ENCODE measurements around the gene TECPR1. TPM values are rescaled to one million over a fixed set of nuclear protein-coding genes. Genes with fewer than 3 reads are reported as not detected.

TECPR1 gene
- total RNA-seq, 1 experiment from 2014 or later: 26.4 TPM

GRCh38 chr7:98281757-98282606, 29.9 kb upstream of the TECPR1 start:
- Mint-ChIP-seq H3K4me1 (ENCODE audit: low read depth, unreplicated experiment) (peaks cover 42% of the 10 kb centered on the region), H3K27me3 (ENCODE audit: insufficient read depth, unreplicated experiment) (no peaks in the 10 kb centered on the region), H3K36me3 (ENCODE audit: insufficient read depth, unreplicated experiment) (peaks cover 52% of the 10 kb centered on the region), H3K9me3 (ENCODE audit: unreplicated experiment) (no peaks in the 10 kb centered on the region), H3K27ac (ENCODE audit: unreplicated experiment) (peak overlapping the region; percentile 91), H3K4me3 (ENCODE audit: unreplicated experiment) (peak overlapping the region; percentile 97)
- Histone ChIP-seq H3K4me3 (ENCODE audit: low read depth, low read length) (peak overlapping the region; percentile 81), H3K4me1 (peaks cover 47% of the 10 kb centered on the region), H3K27me3 (replicated peaks; ENCODE audit: control insufficient read depth, insufficient read depth, low read length) (no peaks in the 10 kb centered on the region), H3K36me3 (ENCODE audit: control insufficient read depth, insufficient read depth, low read length) (peaks cover 3% of the 10 kb centered on the region), H3K9me3 (no peaks in the 10 kb centered on the region)
- intact Hi-C loops (cut with micrococcal nuclease; ENCODE audit: unreplicated experiment): loop anchor here (1.0 to 2.0 kb wide), 2 partner anchors 21 to 31 kb away; no protein-coding TSS in a partner anchor
- DNase-seq: peak in 1 of 2 experiments; percentile 46
- POLR2A ChIA-PET: interaction anchor here (1.4 kb wide), 1 partner anchor 16 kb away, joined by 5 read pairs; no protein-coding TSS in a partner anchor
- CTCF ChIA-PET: interaction anchor here (1.6 kb wide), 1 partner anchor 120 kb away, joined by 5 read pairs; the partner anchor contains the start of gene BAIAP2L1
- no TSS peak for BruUV-seq (replicated peaks)
- no peak for TF ChIP-seq CTCF (IDR thresholded peaks at IDR 0.05; ENCODE audit: insufficient read depth in 1 of 2, low read depth in 1 of 2, low read length in 1 of 2, severe bottlenecking in 1 of 2, unreplicated experiment in 1 of 2)

DNA sequence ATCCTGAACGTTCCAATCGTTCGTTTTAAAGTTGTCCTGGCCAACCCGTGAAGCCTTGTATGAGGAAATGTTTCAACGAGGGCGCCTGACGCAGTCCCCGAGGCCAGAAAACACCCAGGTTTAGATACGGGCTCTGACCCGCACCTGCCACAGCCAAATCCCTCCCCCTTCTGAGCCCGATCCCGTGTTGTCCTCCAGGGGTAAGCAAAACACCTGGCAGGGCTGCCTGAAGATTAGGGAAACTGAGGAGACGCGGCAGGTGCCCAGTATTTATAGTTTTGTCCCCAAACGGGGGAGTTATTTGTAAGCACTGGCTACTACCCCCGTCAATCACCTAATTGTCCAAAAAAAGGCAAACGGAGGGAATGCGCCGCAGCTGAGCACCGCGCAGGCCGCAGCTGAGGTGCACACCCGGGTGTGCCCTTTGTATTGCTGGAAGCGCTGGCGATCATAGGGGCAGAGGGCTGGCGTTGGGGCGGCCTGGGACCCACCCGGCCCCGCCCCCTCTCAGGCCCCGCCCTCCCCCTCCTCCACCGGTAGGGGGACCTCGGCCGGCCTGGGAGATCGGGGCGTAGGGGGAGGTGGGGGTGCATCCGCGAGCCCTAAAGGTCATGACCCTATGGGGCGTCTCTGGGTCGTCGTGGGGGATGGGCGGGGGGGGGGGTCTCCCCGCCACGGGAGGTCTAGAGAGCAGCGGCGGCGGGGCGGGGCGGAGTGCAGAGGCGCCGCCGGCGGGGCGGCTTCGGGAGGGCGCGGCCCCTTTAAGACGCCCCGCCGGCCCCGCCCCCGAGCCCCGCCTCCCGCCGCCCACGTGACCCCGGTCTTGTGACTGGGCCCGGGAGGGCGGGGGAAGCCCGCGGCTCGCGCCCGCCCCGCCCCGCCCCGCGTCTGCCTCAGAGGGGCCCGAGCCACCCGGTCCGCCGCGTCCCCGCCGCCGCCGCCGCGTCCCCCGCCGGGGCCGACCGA, 29.0 kb upstream of the TECPR1 start, which contains the start of gene BRI3:
BRI3 (plus strand) TSS at position 896 of the 966 bp plus-strand sequence. CDS start 110 bp downstream, outside the sequence.
- Histone ChIP-seq H3K27me3 (replicated peaks; ENCODE audit: control insufficient read depth, insufficient read depth, low read length) (no peaks in the 10 kb centered on the region), H3K4me1 (peaks cover 44% of the 10 kb centered on the region), H3K4me3 (ENCODE audit: low read depth, low read length) (peak within 1 kb of the TSS; percentile 81), H3K9me3 (no peaks in the 10 kb centered on the region), H3K36me3 (ENCODE audit: control insufficient read depth, insufficient read depth, low read length) (peaks cover 3% of the 10 kb centered on the region)
- TF ChIP-seq CTCF (IDR thresholded peaks at IDR 0.05; ENCODE audit: insufficient read depth in 1 of 2, low read depth in 1 of 2, low read length in 1 of 2, severe bottlenecking in 1 of 2, unreplicated experiment in 1 of 2): no peak
- no peaks in the 10 kb centered on the region for H3K27me3 Mint-ChIP-seq (ENCODE audit: insufficient read depth, unreplicated experiment)
- ChIA-PET POLR2A (interaction anchor here (1.1 to 1.4 kb wide), 2 partner anchors 15 to 120 kb away, joined by 3 to 5 read pairs; partner anchors contain the start of gene BAIAP2L1), CTCF (interaction anchor here (0.6 to 1.6 kb wide), 3 partner anchors 15 to 516 kb away, joined by 3 to 5 read pairs (median 4); partner anchors contain the start of gene BAIAP2L1)
- no TSS peak for BruUV-seq (replicated peaks)
- H3K4me3 Mint-ChIP-seq (ENCODE audit: unreplicated experiment): peak within 1 kb of the TSS; percentile 97
- H3K9me3 Mint-ChIP-seq (ENCODE audit: unreplicated experiment): no peaks in the 10 kb centered on the region
- intact Hi-C loops (cut with micrococcal nuclease; ENCODE audit: unreplicated experiment): loop anchor here (1.0 to 2.0 kb wide), 2 partner anchors 22 to 30 kb away; no protein-coding TSS in a partner anchor
- DNase-seq: peak; percentile 89 to 94
- peaks cover 43% of the 10 kb centered on the region for H3K4me1 Mint-ChIP-seq (ENCODE audit: low read depth, unreplicated experiment)
- H3K27ac Mint-ChIP-seq (ENCODE audit: unreplicated experiment): peak within 1 kb of the TSS; percentile 91
- peaks cover 50% of the 10 kb centered on the region for H3K36me3 Mint-ChIP-seq (ENCODE audit: insufficient read depth, unreplicated experiment)
